Esophagus muscularis mucosa (tissue), 4 donors: ENCODE measurements around the gene SPTB.

ENCODE experiments used
- EP300 ChIP-seq: sonication (generic); formaldehyde crosslinking; IDR thresholded peaks from one replicate; pipeline ENCODE4 v1.6.1; 2017; ENCODE audit warnings: antibody characterized with exemption
- POLR2A ChIP-seq: fragments of 450-650 bp; IDR thresholded peaks from one replicate; pipeline ENCODE4 v1.6.1; 2017; ENCODE audit warnings: antibody characterized with exemption, moderate library complexity, mild to moderate bottlenecking, low read depth
- TF ChIP-seq, protein P1 (sequence below), 3 experiments: fragments of 200-600 bp in 2 of 3; fragments of 450-650 bp in 1 of 3; sonication (generic) in 2 of 3; IDR thresholded peaks; one replicate each; pipeline ENCODE4 v1.5.1; 2017 to 2019; ENCODE audit warnings: antibody characterized with exemption in 3 of 3, mild to moderate bottlenecking in 2 of 3, moderate library complexity in 1 of 3

DNA sequence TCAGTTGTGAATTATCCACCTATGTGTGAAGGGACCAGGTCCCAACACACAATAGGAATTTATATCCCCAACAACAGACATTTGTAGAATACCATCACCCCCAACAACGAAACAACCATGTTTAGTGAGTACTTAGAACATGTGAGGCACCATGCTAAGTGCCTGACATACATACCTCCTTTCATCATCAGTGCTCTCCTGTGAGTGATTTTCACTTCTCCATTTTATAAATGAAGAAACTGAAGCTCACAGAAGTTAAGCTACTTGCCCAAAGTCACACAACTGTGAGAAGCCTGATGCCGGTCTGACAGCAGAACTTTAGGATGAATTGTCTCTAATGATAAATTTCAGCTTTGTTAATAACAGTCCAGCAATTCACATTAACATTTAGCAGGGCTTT is 35.4 kb downstream of the SPTB start:
- TF ChIP-seq, protein P1, sequence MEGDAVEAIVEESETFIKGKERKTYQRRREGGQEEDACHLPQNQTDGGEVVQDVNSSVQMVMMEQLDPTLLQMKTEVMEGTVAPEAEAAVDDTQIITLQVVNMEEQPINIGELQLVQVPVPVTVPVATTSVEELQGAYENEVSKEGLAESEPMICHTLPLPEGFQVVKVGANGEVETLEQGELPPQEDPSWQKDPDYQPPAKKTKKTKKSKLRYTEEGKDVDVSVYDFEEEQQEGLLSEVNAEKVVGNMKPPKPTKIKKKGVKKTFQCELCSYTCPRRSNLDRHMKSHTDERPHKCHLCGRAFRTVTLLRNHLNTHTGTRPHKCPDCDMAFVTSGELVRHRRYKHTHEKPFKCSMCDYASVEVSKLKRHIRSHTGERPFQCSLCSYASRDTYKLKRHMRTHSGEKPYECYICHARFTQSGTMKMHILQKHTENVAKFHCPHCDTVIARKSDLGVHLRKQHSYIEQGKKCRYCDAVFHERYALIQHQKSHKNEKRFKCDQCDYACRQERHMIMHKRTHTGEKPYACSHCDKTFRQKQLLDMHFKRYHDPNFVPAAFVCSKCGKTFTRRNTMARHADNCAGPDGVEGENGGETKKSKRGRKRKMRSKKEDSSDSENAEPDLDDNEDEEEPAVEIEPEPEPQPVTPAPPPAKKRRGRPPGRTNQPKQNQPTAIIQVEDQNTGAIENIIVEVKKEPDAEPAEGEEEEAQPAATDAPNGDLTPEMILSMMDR (IDR thresholded peaks at IDR 0.05): no peak
- no peak for TF ChIP-seq EP300
- no peak for TF ChIP-seq POLR2A
